ENCODE data around the gene BRINP1. TPM values are rescaled to one million over a fixed set of nuclear protein-coding genes. Genes with fewer than 3 reads are reported as not detected.
"Not testable (repeated sequence)": the region's sequence is repeated elsewhere in the genome, so short reads cannot be mapped to it uniquely, and the experiment has no call there.

The BRINP1 gene
- total RNA-seq, 4 donors from 2014 or later: not detected

DNA sequence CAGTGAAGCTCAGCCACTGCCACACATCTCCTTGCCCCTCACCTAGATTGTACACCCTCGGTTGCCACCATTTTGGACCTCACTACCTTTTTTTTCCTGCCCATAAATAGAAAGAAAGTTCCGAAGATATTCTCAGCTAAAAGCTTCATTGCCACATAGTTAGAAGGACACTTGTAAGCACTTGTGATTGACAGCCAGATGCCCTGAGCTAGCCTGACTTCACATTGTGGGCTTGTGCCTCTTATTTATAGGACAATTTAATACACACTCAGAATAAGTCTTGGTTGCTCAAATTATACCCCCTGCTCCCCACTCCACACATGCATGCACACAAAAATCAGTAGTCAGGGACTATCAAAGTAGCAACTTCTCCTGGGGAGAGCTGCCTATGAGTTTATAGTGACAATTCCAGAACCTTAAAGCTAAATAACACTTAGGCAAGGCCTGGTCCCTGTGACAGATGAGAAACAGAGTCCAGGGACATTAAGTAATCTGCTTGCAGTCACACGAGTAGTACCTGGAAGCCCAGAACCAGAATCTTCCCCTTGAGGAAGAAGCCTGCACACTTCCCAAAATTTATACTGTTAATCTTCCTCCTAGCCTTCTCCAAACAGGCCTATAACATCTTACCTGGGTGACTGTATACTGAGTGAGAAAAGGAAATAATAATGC lies 184.8 kb downstream of the BRINP1 start:
- no peak for DNase-seq (ENCODE audit: low spot score in 2 of 2)
- no peak for TF ChIP-seq POLR2A (IDR thresholded peaks at IDR 0.05)
- no peak for TF ChIP-seq POLR2AphosphoS5 (IDR thresholded peaks at IDR 0.05)
- Histone ChIP-seq H3K9me3 (no peaks in the 10 kb centered on the region), H3K27me3 (no peaks in the 10 kb centered on the region), H3K36me3 (no peaks in the 10 kb centered on the region), H3K4me1 (no peaks in the 10 kb centered on the region), H3K27ac (no peak overlapping the region), H3K4me3 (no peak overlapping the region)
- WGBS: 80% methylated on average over 3 of the region's 3 CpGs

DNA sequence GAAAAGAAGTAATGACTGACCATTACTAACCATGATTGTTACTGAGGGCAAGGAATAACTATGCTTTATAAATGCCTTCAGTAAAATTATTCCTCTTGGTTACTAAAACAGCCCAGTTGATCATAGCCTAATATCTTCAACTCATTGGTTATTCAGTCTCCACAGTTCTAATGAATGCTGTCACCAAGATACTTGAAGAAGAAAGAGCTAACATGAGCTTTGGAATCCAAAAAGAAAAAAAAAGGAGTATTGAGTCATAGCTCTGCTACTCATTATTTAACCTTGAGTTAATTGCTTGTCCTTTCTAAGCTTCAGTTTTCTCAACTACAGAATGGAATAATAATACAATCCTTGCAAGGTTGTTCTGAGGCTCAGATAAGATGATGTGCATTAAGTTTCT lies 187.7 kb downstream of the BRINP1 start:
- H3K27me3 ChIP-seq: no peaks in the 10 kb centered on the region
- no peaks in the 10 kb centered on the region for H3K4me1 ChIP-seq
- H3K4me3 ChIP-seq: no peak overlapping the region
- DNase-seq (ENCODE audit: low spot score in 2 of 2): no peak
- no peaks in the 10 kb centered on the region for H3K36me3 ChIP-seq
- TF ChIP-seq, protein P1, sequence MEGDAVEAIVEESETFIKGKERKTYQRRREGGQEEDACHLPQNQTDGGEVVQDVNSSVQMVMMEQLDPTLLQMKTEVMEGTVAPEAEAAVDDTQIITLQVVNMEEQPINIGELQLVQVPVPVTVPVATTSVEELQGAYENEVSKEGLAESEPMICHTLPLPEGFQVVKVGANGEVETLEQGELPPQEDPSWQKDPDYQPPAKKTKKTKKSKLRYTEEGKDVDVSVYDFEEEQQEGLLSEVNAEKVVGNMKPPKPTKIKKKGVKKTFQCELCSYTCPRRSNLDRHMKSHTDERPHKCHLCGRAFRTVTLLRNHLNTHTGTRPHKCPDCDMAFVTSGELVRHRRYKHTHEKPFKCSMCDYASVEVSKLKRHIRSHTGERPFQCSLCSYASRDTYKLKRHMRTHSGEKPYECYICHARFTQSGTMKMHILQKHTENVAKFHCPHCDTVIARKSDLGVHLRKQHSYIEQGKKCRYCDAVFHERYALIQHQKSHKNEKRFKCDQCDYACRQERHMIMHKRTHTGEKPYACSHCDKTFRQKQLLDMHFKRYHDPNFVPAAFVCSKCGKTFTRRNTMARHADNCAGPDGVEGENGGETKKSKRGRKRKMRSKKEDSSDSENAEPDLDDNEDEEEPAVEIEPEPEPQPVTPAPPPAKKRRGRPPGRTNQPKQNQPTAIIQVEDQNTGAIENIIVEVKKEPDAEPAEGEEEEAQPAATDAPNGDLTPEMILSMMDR (IDR thresholded peaks at IDR 0.05): no peak
- TF ChIP-seq EP300 (IDR thresholded peaks at IDR 0.05) (no peak), POLR2A (IDR thresholded peaks at IDR 0.05) (no peak), POLR2AphosphoS5 (IDR thresholded peaks at IDR 0.05) (no peak)
- H3K9me3 ChIP-seq: no peaks in the 10 kb centered on the region
- no peak overlapping the region for H3K27ac ChIP-seq

DNA sequence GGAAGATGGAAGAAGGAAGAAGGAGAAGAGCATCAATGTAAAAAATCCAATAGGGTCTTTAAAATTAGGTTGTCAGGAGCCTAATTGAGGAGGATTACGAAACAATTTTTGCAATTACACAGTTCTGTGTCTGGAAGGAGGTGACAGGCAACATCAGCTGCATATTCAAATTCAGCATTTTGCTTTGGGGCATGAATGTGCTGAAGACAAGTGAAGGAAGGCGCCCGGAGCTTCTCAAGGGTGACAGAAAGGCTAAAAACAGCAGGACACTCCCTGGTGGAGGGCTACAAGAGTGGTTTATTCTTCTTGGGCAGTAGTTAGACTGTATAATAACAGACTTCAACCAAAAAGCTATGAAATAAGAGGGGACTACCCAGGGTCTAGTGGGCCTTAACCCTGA lies 188.3 kb downstream of the BRINP1 start:
- H3K4me1 ChIP-seq: no peaks in the 10 kb centered on the region
- H3K27ac ChIP-seq: no peak overlapping the region
- H3K4me3 ChIP-seq: no peak overlapping the region
- TF ChIP-seq POLR2AphosphoS5 (IDR thresholded peaks at IDR 0.05) (no peak), POLR2A (IDR thresholded peaks at IDR 0.05) (no peak), EP300 (IDR thresholded peaks at IDR 0.05) (no peak)
- TF ChIP-seq, protein P1 (IDR thresholded peaks at IDR 0.05): no peak
- no peak for DNase-seq (ENCODE audit: low spot score in 2 of 2)
- no peaks in the 10 kb centered on the region for H3K9me3 ChIP-seq
- WGBS: 72% methylated on average over 3 of the region's 3 CpGs
- no peaks in the 10 kb centered on the region for H3K36me3 ChIP-seq
- no peaks in the 10 kb centered on the region for H3K27me3 ChIP-seq

DNA sequence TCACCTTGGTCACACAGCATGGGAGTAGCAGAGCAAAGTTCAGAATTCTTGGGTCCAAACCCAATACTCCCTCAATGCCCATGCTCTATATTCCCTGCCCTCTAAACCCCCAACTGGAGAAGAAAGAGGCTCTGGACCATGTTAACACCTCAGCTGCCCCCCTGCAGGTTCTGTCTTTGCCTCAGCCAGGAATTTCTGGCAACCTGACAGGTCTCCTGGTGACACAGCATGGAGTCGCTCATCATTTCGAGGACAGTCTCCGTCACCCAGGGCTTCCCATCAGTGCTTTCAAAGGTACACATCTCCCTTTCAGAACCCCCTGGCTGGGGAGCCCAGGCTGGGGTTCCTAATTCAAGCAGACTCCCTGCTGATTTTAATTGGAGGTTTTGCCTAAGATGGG lies 189.5 kb downstream of the BRINP1 start:
- Histone ChIP-seq H3K9me3 (no peaks in the 10 kb centered on the region), H3K4me1 (no peaks in the 10 kb centered on the region), H3K36me3 (no peaks in the 10 kb centered on the region), H3K27ac (no peak overlapping the region), H3K4me3 (no peak overlapping the region), H3K27me3 (no peaks in the 10 kb centered on the region)
- no peak for TF ChIP-seq POLR2A (IDR thresholded peaks at IDR 0.05)
- no peak for TF ChIP-seq POLR2AphosphoS5 (IDR thresholded peaks at IDR 0.05)
- TF ChIP-seq, protein P1 (IDR thresholded peaks at IDR 0.05): no peak
- no peak for TF ChIP-seq EP300 (IDR thresholded peaks at IDR 0.05)
- DNase-seq (ENCODE audit: low spot score in 2 of 2): no peak
- 74% methylated on average over 3 of the region's 3 CpGs for WGBS

DNA sequence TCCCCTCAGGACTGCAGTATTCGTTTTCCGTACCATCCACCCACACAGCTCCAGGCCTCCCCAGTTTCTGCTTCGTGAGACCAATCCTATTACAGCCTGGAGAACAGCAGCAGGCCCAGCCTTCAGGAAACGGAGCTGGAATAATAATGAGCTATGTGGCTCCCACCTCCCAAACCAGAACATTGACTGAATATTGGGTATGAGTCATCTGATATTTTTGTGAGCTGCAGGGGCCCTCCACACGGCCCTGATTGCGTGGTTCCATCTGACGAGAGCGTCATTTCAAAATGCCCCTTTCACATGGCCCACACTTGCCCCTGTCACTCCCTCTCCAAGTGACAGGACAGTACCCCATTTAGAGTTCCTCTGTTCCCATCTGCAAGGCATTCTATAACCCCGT lies 192.0 kb downstream of the BRINP1 start:
- H3K36me3 ChIP-seq: no peaks in the 10 kb centered on the region
- TF ChIP-seq EP300 (IDR thresholded peaks at IDR 0.05) (no peak), POLR2A (IDR thresholded peaks at IDR 0.05) (no peak), POLR2AphosphoS5 (IDR thresholded peaks at IDR 0.05) (no peak)
- TF ChIP-seq, protein P1 (IDR thresholded peaks at IDR 0.05): no peak

DNA sequence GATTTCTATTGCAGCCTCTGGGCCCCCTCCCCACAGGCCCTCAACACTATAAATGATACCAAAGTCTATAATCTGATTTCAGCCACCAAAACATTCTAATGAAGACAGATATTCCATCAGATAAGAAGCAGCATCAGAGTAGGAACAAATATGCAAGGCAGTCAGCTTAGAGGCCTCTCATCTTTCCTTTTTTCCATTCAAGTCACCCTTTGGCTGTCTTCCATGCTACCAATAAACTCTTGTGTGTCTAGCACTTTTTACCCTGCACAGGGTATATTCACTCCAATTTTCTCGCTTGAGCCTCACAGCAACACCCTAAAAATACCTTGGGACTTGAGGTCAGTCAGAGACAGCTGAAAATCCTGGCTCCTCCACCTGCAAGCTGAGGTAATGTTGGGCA lies 193.7 kb downstream of the BRINP1 start:
- 74% methylated on average over 1 of the region's 1 CpG for WGBS
- Histone ChIP-seq H3K27me3 (no peaks in the 10 kb centered on the region), H3K4me3 (no peak overlapping the region), H3K9me3 (no peaks in the 10 kb centered on the region), H3K36me3 (no peaks in the 10 kb centered on the region), H3K27ac (no peak overlapping the region), H3K4me1 (no peaks in the 10 kb centered on the region)
- no peak for DNase-seq (ENCODE audit: low spot score in 2 of 2)
- TF ChIP-seq, protein P1 (IDR thresholded peaks at IDR 0.05): no peak
- TF ChIP-seq POLR2AphosphoS5 (IDR thresholded peaks at IDR 0.05) (no peak), POLR2A (IDR thresholded peaks at IDR 0.05) (no peak)

More for the DNA sequence above, 192.0 kb downstream of the BRINP1 start:
- H3K4me1 ChIP-seq: no peaks in the 10 kb centered on the region
- no peaks in the 10 kb centered on the region for H3K9me3 ChIP-seq
- 82% methylated on average over 9 of the region's 9 CpGs for WGBS
- H3K27me3 ChIP-seq: no peaks in the 10 kb centered on the region
- DNase-seq (ENCODE audit: low spot score in 2 of 2): no peak
- H3K4me3 ChIP-seq: no peak overlapping the region
- H3K27ac ChIP-seq: no peak overlapping the region

DNA sequence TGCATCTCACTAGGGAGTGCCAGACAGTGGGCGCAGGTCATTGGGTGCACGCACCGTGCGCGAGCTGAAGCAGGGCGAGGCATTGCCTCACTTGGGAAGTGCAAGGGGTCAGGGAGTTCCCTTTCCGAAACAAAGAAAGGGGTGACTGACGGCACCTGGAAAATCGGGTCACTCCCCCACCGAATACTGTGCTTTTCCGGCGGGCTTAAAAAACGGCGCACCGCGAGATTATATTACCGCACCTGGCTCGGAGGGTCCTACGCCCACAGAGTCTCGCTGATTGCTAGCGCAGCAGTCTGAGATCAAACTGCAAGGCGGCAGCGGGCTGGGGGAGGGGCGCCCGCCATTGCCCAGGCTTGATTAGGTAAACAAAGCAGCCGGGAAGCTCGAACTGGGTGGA lies 200.0 kb downstream of the BRINP1 start:
- H3K9me3 ChIP-seq; H3K36me3 ChIP-seq; H3K27ac ChIP-seq; H3K27me3 ChIP-seq; H3K4me1 ChIP-seq; DNase-seq (ENCODE audit: low spot score in 2 of 2): not testable (repeated sequence)
- WGBS: 26% methylated on average over 24 of the region's 27 CpGs
- peak overlapping the region; percentile 32 for H3K4me3 ChIP-seq

All from suprapubic skin (tissue), 4 donors.